GM18498 (cell line): Measurements from ENCODE around the gene NAT10.
"Not testable (repeated sequence)": the region's sequence is repeated elsewhere in the genome, so short reads cannot be mapped to it uniquely, and the experiment has no call there.

ENCODE experiments used
- ATAC-seq: cut with Tn5 transposase; IDR thresholded peaks from one replicate; pipeline ENCODE4 v1.9.1; 2021; ENCODE audit warnings: mild to moderate bottlenecking, moderate library complexity; ENCODE audit not compliant: unreplicated experiment

The NAT10 gene

DNA sequence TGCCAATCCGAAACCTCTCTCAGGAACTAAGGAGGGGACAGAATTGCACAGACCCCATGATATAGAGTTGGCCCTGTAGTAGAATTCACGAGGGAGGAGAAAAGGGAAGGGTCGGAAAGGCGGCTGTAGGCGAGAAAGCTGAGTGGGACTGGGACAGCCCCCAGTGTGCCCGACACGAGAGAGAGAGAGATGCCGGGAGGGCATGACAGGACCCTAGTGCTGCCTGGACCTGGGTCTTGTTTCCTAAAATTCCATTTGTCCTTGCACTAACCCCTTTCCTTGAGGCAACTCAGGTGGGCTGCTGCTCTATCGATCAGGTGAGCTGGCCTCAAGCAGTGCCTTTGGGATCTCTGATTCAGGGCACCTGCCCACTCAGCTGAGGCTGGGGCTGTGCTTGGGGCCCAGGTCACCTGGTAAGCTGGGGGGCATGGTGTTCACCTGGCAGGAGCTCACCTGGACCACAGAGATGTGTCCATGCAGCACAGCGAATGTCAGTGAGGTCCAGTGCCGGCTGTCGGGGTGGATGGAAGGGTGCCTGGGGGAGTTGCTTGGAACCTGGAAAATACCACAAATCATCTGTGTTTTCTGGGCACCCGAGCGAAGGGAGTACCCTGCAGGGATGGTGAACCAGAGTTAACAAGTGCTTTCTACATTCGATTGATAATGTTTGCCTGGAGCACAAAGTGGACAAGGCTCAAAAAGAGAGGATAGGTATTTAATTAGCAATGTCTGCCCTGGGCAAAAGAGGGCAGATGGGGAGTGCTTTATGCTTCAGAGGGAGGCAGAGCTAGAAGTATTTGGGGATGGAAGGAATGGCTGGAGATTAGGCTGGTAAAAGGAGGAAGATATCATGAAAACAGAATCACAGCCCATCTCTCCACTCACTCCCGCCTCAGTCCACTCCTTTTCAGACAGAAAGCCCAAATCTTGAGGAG lies 61.6 kb downstream of the NAT10 start:
- ATAC-seq: no peak

DNA sequence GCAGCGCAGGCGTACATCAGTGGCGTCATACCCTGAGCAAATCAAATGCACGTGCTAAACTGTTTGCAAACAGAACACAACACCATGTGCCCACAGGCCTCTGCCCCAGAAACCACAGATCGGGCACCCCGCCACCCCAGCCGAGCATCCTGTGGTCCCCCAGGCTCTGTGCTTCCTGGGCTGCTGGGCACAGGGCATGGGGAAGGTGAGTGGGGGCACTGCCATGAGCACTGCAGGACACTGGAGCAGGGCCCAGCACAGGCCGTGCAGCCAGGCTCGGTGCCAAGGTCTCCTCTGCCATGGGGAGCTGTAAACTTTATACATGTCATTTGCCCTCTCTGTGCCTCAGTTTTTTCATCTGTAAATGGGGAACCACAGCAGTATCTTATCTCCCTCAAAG lies 62.5 kb downstream of the NAT10 start:
- no peak for ATAC-seq

DNA sequence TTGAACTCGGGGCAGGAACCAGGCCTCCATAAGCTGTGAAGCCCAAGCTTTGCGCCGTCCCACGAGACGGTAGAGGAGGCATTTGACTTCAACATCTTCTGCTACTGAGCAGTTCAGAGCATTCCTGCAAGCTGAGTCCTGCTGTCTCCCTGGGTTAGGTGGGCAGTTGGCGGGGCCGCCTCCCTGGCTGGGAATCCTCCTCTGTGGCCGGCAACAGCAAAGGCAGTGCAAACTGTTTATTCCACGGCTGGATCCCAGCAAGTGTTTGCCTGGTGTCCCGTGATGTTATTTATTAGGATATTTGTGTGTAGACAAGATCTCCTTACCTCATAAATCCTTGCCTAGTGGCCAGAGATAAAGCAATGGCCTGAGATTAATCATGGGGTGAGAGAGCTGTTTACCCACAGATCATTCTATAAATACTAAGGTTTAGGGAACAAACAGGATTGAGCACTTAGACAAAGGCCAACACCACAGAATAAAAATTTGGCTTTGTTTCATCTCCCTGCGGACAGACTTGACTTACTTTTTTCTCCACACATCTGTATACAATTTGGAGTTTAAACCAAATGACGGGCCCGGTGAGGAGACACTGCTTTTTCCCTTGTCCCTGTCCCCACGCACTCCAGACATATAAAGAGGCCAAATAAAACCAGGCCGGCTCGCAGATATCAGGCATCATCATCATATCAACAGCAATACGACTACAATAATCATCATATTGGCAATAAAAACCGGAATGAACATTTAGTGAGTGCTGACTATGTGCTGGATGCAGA lies 63.4 kb downstream of the NAT10 start:
- no peak for ATAC-seq

DNA sequence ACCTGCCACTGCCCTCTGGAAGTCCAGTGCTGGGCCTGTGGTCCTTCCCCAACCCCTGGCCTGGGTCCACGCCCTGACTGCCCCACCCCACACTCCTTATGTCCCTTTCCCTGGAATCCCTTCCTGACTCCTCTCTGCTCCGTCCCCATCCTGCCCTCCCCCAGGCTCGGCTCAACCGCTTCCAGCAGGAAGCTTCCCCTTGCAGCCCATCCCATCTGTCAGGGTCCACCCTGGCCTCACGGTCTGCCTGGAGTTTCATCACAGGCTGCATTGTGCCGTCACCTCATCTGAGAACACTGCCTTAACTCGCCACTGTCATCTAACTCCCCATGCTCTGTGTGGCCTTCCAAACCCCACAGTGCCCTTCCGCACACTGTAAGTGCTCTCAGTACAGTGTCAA lies 64.3 kb downstream of the NAT10 start:
- no peak for ATAC-seq

DNA sequence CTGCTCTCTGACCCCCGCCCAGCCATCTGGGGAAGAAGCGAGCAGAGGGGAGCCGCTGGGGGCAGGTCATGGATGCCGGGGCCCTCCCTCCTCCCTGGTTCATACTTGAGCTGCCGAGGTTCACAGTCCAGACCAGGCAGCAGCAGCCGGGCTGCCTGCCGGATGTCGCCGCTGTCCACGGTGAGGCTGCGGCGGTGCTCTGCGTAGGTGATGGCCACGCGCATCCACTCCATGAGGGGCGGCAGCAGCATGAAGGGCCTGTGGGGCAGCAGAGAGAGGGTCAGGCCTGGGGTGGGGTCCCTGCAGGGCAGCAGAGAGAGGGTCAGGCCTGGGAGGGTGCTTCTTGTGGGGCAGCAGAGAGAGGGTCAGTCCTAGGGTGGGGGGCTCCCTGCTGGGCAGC lies 67.6 kb downstream of the NAT10 start:
- no peak for ATAC-seq

DNA sequence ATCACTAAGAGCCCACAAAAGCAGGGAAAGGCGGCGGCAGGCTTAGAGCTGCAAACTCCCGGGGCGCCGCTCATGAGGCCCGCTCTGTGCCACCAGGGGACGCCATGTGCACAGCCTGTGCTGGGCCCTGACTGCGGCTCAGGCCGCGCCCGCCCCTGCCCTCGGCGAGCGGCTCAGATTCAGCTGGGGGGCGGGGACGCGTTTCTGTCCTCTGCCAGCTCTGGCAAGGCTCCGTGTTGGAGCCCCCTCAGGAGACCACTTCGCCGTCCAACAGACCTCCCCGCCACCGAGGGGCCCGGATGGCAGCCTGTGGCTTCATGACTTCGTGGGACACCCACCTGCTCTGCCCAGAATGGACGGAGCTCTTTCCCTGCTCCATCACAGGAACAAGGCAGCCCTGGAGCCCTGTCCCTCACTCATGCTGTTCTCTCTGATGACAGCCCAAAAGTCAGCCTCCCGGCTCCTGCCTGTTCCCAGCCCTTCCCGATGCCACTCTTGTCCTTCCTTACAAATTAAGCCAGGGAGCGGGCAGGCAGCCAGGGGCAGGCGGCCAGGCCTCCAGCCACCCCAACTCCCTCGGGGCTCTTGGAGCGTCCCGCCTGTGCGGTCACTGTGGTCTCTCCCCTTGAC lies 69.1 kb downstream of the NAT10 start:
- ATAC-seq: peak; percentile 85

DNA sequence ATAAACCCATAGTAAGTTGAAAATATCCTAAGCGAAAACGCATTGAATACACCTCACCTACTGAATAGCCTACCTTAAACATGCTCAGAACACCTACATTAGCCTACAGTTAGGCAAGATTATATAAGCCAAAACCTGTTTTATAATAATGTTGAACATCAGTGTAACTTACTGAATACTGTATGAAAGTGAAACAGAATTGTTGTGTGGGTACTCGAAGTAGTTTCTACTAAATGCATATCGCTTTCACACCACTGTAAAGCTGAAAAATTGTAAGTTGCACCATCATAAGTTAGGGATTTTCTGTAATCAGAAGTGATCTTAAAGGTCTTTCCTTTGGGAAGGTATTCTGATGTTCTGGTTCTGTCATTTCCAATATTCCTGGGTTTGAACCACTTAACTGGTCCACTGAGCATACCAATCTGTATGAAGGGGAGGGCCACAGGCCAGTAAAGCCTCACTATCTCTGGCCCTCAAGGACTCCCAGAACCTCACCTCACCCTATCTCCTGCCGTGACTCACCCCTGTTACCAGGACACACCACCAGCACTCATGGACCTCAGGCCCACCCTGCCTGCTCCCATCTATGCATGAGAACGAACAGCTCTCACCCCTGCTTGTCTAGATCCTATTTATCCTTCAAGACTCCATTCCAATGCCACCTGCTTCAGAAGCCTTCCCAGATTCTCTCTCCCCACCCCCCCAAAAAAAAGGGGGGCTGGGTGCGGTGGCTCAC lies 70.0 kb downstream of the NAT10 start:
- peak; percentile 56 for ATAC-seq

DNA sequence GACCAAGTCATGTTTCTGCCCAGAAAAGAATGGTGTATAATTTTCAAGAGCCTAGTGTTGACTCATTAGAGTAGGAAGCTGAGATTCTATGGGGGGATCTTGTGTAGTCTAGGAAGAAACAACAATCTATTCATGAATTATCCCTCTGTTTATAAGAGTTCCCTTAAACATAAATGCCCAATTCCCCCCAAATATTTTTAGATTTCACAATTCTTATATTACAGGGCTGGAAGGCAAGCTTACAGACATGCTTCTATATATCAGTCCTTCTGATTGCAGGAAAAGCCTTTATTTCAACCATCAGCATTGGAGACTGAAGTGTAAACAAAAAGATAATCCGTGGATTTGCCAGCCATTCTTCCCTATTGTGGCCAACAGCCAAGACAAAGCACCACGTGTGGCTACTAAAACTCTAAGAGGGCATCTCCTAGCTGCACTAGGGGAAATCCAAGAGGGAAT lies 71.4 kb downstream of the NAT10 start:
- ATAC-seq: no peak

DNA sequence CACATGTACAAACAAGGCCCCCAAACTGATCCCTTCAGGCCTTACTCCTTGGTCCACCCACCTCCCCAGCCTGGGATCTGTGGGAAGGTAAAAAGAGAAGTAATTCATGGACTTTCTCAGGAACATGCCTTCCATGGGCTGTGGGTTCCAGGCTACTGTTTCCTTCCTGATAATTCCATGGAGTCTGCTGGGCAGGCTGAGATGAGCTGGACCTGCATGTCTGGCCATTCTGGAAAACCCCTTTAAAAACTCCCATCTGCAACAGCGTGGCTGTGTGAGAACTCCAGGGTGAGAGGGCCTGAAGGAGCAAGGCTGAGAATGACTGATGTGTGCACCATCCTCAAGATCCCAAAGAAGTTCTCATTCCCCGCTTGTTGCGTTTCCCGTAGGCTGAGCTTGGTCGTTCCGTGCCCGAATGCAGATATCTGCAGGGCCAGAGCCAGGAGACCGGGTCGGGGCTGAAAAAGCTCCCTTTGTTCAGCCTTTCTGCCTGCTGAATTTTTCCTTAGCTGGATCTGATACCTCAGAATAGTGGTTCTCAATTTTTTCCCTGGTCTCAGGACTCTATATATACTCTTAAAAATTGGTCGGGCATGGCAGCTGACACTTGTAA lies 72.9 kb downstream of the NAT10 start:
- no peak for ATAC-seq

DNA sequence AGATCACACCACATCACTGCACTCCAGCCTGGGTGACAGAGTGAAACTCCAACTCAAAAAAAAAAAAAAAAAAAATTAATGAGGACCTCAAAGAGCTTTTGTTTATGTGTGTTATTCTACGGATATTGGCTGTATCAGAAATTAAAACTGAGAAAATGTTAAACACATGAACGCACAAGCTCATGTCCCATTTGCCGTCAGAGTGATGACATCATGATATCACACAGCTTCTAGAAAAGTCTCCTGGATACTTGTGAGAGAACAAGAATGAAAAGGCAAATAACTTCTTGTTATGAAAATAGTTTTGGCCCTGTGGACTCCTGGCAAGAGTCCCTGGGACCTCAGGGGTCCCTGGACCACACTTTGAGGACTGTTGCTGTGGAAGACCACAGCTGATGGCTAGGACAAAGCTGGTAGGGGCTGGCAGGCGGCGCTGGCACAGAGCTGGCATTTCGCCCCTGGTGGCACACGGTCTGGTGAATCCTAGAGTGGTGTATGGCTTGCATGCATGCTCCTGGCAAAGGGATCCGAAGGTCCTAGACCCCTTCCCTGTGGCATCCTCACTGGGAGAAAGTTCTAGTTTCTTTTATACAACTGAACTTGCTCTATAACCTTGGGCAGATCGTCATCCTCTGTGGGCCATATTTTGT lies 73.7 kb downstream of the NAT10 start:
- no peak for ATAC-seq

DNA sequence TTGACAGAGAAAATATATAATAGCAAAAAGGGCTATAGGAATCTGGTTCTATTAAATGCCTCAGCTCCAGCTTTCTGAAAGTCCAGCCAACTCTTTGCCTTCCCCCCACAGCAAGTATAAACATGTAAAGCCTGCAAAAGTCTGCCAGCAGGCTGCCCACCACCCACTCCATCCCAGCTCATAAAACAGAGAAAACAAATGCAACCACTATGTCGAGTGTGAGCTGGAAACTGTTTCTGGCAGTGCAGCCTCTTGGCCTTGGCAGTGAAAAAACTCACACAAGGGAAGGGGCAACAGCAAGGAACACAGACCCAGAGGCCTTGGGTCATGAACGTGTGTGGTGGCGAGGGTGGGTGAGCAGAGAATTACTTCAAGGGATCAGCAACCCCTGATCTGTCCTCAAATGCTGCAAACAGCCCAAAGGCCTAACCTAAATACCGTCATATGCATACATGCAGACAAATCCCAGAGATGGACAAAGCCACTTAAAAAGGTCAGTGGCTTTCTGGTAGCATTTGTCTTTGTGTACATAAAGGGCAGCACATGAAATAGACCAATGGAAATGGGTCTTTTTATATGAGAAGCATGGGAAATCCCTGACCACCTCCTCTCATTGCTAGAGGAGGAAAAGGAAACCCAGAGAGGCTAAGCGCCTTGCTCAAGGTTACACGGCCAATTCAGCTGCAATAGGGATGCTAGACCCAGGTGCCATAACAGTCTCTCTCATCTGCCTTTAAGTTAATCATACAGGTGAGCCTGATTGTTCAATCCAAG lies 74.8 kb downstream of the NAT10 start:
- no peak for ATAC-seq

DNA sequence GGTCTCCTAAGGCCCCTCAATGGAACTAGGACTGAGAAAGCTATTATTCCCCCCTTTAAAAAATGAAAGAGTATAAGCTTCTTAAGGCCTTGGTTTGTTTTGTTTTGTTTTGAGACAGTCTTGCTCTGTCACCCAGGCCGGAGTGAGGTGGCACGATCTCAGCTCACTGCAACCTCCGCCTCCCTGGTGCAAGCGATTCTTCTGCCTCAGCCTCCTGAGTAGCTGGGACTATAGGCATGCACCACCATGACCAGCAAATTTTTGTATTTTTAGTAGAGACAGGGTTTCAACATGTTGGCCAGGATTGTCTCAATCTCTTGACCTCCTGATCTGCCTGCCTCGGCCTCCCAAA lies 75.4 kb downstream of the NAT10 start:
- not testable (repeated sequence) for ATAC-seq

DNA sequence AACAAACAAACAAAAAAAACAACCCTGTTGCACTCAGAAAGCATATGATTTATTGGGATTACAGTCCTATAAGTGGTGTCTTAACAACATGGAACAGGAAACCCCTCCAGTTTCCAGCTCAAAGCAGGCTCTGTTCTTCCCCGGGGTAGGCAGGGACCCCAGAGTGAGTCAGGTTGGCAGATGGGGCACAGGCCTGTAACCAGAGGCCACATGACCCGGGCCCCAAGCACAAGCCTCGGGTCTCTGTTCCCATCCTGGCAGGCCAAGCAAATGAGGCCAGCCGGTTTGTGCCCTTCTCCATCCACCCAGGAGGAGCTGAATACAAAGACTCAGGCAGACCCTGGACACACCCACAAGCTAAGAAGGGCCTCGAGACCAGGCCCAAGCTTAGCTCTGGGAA lies 75.8 kb downstream of the NAT10 start:
- no peak for ATAC-seq

DNA sequence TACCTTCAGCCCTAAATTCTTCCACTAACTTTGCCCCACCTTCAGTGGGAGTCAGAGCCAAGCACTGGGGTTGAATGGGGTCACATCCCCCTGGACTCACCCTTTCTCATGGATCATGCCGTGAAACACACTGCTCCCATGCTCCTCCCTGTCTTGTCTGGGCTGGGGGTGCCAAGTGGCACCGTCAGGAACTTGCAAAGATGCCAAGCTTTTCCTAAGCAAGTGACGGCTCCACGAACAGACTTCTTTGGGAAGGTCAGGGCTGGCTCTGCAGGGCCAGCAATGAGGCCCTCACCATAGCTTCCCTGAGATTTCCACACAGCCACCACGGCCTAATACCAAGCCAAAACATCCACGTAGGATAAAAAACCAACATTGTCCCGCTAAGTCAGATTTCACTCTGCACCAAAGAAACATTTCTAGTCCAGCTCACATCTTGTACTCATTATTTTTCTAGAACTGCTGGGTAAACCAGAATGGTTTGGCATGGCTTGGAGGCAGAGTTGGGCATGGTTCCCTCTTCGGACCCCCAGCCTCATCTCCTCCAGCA lies 76.5 kb downstream of the NAT10 start:
- ATAC-seq: no peak

DNA sequence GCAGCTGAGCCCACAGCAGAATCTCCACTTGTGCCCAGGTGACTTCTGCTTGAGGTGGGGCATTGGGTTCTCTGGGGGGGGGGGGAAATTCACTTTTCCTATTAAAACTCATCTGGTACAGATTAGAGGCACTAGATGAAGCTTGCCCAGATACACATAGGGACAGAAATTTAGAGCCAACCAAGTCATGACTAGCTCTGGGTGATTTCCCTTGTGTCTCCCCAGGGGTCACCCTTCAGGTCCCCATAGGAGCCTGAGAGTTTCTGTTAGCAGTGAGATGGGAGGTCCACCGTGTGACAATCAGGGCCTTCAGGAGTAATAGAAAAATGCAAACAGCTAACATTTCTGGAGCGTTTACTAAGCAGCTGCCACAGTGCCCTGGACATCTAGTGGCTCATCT lies 77.0 kb downstream of the NAT10 start:
- ATAC-seq: no peak

DNA sequence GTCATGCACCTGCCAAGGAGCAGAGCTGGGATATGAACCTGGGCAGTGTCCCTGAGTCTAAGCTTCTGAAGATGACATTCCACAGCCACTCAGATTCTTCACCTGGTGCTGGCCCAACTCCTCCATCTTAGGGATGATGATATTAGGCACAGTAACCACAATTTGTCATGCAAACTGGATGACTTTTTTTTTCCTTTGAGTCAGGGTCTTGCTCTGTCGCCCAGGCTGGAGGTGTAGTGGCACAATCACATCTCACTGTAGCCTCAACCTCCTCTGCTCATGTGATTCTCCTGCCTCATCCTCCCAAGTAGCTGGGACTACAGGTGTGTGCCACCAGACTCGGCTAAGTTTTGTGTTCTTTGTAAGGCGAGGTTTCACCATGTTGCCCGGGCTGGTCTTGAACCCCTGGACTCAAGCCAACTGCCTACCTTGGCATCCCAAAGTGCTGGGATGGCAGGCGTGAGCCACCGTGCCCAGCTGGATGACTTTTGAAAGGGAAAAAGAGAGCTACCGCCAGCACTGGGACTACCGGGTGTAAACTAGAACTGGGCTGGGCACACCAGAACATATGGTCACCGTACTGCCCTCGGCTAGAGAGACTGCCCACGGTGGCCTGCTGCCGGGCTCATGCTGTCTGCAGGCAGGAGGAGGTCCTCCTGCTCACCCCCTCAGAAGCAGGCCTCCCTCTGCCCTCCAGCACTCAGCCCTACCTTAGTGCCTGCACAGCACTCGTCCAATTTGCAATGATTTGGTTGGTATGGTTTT lies 77.7 kb downstream of the NAT10 start:
- ATAC-seq: no peak

DNA sequence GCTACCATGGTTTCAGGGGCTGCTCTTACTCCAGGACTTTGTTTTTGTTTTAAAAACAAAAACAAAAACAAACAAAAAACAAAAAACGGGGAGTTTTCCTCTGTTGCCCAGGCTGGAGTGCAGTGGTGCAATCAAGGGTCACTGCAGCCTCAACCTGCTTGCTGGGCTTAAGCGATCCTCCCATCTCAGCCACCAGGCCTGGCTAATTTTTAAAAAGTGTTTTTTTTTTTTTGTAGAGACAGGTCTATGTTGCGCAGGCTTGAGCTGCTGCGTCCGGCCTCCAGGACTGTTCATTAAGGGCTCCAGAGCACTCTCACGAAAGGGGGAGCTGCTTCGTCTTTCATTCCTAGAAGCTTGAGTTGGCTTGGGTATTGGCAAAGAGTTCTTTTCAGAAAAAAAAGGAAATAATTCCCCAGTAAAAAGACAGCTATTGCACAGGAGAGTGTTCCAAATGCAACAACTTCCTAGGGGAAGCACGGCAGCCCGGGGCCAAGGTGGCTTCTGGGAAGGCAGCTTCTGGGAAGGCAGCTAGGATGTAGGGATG lies 78.5 kb downstream of the NAT10 start:
- no peak for ATAC-seq

DNA sequence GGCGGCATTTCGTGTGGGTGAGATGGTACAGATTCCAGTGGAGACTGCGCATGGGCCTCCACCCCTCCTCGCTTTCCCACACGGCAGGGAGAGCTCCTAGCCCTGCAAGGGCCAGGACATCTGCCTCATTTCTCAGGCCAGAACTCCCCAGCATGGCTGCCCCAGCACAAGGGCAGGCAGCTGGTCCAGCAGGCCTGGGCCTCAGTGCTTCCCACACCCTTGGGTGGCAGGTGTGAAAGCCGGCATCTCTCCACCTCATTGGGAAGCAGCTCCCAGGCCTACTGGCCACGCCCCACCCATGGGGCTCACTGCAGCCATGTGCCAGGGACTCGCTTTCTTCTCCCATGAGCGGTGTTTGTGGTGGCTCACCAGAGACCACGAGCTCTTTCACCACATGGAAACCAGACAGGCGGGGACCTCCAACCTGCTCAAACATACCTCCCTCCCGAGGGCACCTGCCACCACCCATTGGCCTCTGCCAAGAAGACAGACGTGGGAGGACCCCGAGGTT lies 79.1 kb downstream of the NAT10 start:
- no peak for ATAC-seq
